MCF 10A (cell line): ENCODE measurements around the gene CABP1. TPM values are rescaled to one million over a fixed set of nuclear protein-coding genes. Genes with fewer than 3 reads are reported as not detected.

Experiments
- BruUV-seq: library from RNA; stranded (reverse); fragments of 400-500 nt; replicated peaks from 2 replicates; lab custom pipeline; 2021; lab: Mats Ljungman, UMichigan
- CTCF ChIA-PET: fragments of 300-600 bp; sonication (Branson Sonifier 250); formaldehyde crosslinking; extraction: SDS; loops from one replicate; lab custom pipeline; 2021; ENCODE audit warnings: antibody characterized with exemption, inconsistent platforms; lab: Yijun Ruan, JAX
- POLR2A ChIA-PET: fragments of 300-600, 350-650 bp; sonication (Branson Sonifier 250); formaldehyde crosslinking; extraction: SDS; loops from one replicate; lab custom pipeline; 2020; ENCODE audit warnings: antibody characterized with exemption, inconsistent platforms; lab: Yijun Ruan, JAX
- DNase-seq: peaks from one replicate; pipeline ENCODE4 v3.0.0-alpha.2; 2018; ENCODE audit not compliant: unreplicated experiment
- H3K27ac Mint-ChIP-seq: one replicate; pipeline ENCODE4 v1.8.0; 2022; ENCODE audit warnings: mild to moderate bottlenecking, low read depth, mixed read lengths; ENCODE audit not compliant: unreplicated experiment
- H3K27me3 Mint-ChIP-seq: one replicate; pipeline ENCODE4 v1.8.0; 2022; ENCODE audit warnings: mixed read lengths; ENCODE audit not compliant: insufficient read depth, unreplicated experiment
- H3K36me3 Mint-ChIP-seq: one replicate; pipeline ENCODE4 v1.8.0; 2022; ENCODE audit warnings: mild to moderate bottlenecking, moderate library complexity, mixed read lengths; ENCODE audit not compliant: insufficient read depth, unreplicated experiment
- H3K4me1 Mint-ChIP-seq: one replicate; pipeline ENCODE4 v1.8.0; 2022; ENCODE audit warnings: mixed read lengths; ENCODE audit not compliant: insufficient read depth, unreplicated experiment
- H3K4me3 Mint-ChIP-seq: one replicate; pipeline ENCODE4 v1.8.0; 2022; ENCODE audit warnings: mild to moderate bottlenecking, moderate library complexity, mixed read lengths; ENCODE audit not compliant: unreplicated experiment
- H3K9me3 Mint-ChIP-seq: one replicate; pipeline ENCODE4 v1.8.0; 2022; ENCODE audit warnings: mixed read lengths; ENCODE audit not compliant: unreplicated experiment
- intact Hi-C: fragments of 100-400 bp; cut with micrococcal nuclease; formaldehyde crosslinking; loops from 2 replicates; pipeline ENCODE4 v1.14.1; 2022
- total RNA-seq: library from RNA; stranded (reverse); gene quantifications from 2 replicates; pipeline ENCODE4 v1.2.3, GENCODE V29; 2022
- TF ChIP-seq, protein P1 (sequence below): fragments of 200-600 bp; IDR thresholded peaks from one replicate; pipeline ENCODE4 v1.8.0; 2022; ENCODE audit warnings: antibody characterized with exemption, mild to moderate bottlenecking; ENCODE audit not compliant: unreplicated experiment

CABP1 gene
- total RNA-seq, 1 experiment from 2014 or later, result not detected

GRCh38 chr12:120687578-120688289 is 47.3 kb downstream of the CABP1 start:
- no TSS peak for BruUV-seq
- intact Hi-C loops, result loop anchor here (1.0 to 2.0 kb wide), 3 partner anchors 41 to 284 kb away; partner anchors contain the start of gene POP5
- no peak for DNase-seq
- H3K27ac Mint-ChIP-seq, result peak overlapping the region; percentile 84
- ChIA-PET CTCF (interaction anchor here (0.5 to 2.6 kb wide), 12 partner anchors 14 to 568 kb away, joined by 3 to 14 read pairs (median 3); partner anchors contain the start of gene POP5), POLR2A (interaction anchor here (0.6 to 5.8 kb wide), 13 partner anchors 10 to 1304 kb away, joined by 3 to 46 read pairs (median 4); partner anchors contain the start of genes POP5 and UNC119B)
- peaks cover 35% of the 10 kb centered on the region for H3K4me1 Mint-ChIP-seq
- H3K27me3 Mint-ChIP-seq, result no peaks in the 10 kb centered on the region
- TF ChIP-seq, protein P1, sequence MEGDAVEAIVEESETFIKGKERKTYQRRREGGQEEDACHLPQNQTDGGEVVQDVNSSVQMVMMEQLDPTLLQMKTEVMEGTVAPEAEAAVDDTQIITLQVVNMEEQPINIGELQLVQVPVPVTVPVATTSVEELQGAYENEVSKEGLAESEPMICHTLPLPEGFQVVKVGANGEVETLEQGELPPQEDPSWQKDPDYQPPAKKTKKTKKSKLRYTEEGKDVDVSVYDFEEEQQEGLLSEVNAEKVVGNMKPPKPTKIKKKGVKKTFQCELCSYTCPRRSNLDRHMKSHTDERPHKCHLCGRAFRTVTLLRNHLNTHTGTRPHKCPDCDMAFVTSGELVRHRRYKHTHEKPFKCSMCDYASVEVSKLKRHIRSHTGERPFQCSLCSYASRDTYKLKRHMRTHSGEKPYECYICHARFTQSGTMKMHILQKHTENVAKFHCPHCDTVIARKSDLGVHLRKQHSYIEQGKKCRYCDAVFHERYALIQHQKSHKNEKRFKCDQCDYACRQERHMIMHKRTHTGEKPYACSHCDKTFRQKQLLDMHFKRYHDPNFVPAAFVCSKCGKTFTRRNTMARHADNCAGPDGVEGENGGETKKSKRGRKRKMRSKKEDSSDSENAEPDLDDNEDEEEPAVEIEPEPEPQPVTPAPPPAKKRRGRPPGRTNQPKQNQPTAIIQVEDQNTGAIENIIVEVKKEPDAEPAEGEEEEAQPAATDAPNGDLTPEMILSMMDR, result no peak
- no peaks in the 10 kb centered on the region for H3K9me3 Mint-ChIP-seq
- peak overlapping the region; percentile 87 for H3K4me3 Mint-ChIP-seq
- H3K36me3 Mint-ChIP-seq, result peaks cover 10% of the 10 kb centered on the region

DNA sequence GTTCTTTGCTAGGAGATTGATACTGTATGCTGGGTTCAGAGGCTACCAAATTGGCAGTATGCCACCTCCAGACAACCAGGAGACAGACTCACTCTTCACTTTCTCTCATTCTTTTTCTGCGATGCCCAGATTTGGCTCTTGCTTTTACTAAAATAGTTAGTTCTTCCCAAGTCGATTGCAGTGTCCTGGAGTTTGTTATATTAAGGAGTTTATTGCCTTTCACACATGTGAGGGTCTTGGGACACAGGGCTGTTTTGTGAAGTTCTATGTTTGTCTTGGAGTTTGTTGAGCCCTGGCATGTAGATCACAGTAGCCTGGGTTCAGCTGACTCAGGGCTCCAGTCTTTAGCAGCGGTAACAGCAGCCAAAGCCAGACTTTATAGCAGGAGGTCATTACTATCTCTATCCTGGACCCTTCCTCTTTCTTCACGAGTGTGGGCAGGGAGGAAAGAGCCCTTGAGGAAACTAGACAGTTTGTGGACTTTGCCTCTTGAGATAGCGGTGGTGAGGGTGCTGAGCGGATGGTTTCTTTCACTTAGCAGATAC is 48.2 kb downstream of the CABP1 start:
- H3K4me3 Mint-ChIP-seq, result peak overlapping the region; percentile 87
- ChIA-PET CTCF (interaction anchor here (0.6 to 2.6 kb wide), 16 partner anchors 9 to 334 kb away, joined by 3 to 14 read pairs (median 4); partner anchors contain the start of gene POP5), POLR2A (interaction anchor here (0.5 to 5.8 kb wide), 9 partner anchors 9 to 1303 kb away, joined by 3 to 46 read pairs (median 4); partner anchors contain the start of gene UNC119B)
- DNase-seq, result peak; percentile 43
- H3K36me3 Mint-ChIP-seq, result peaks cover 13% of the 10 kb centered on the region
- H3K9me3 Mint-ChIP-seq, result no peaks in the 10 kb centered on the region
- peak overlapping the region; percentile 84 for H3K27ac Mint-ChIP-seq
- TSS peak; percentile 31 for BruUV-seq
- intact Hi-C loops, result loop anchor here (1.0 kb wide), 1 partner anchor 107 kb away; the partner anchor contains the start of gene POP5
- peaks cover 36% of the 10 kb centered on the region for H3K4me1 Mint-ChIP-seq
- no peaks in the 10 kb centered on the region for H3K27me3 Mint-ChIP-seq
- TF ChIP-seq, protein P1, result no peak

GRCh38 chr12:120689397-120690082 is 49.1 kb downstream of the CABP1 start:
- no peak for DNase-seq
- ChIA-PET POLR2A (interaction anchor here (1.2 to 5.8 kb wide), 3 partner anchors 12 to 41 kb away, joined by 4 to 46 read pairs (median 7); partner anchors contain the start of gene UNC119B), CTCF (interaction anchor here (0.6 to 2.6 kb wide), 8 partner anchors 8 to 106 kb away, joined by 3 to 14 read pairs (median 4); no protein-coding TSS in a partner anchor)
- Mint-ChIP-seq H3K4me3 (peak overlapping the region; percentile 87), H3K27ac (no peak overlapping the region), H3K4me1 (peaks cover 31% of the 10 kb centered on the region), H3K9me3 (no peaks in the 10 kb centered on the region), H3K27me3 (no peaks in the 10 kb centered on the region), H3K36me3 (peaks cover 22% of the 10 kb centered on the region)
- intact Hi-C loops, result no loop called here
- BruUV-seq, result no TSS peak
- TF ChIP-seq, protein P1, result no peak
